NOMO-1 treated with dmso at 0.1 percent for 144 hours (cell line): ENCODE results near the gene C1orf116.

ENCODE experiments used
- DNase-seq: peaks from one replicate; lab custom pipeline; 2025; ENCODE audit not compliant: unreplicated experiment; lab: John Stamatoyannopoulos, UW

The C1orf116 gene

GRCh38 chr1:207000651-207001291 lies 31.8 kb downstream of the C1orf116 start:
- no peak for DNase-seq

GRCh38 chr1:206998816-206999215 lies 33.7 kb downstream of the C1orf116 start:
- DNase-seq: no peak

GRCh38 chr1:206992790-206993189 lies 39.8 kb downstream of the C1orf116 start:
- DNase-seq: no peak

GRCh38 chr1:206987873-206988272 lies 44.7 kb downstream of the C1orf116 start:
- no peak for DNase-seq

GRCh38 chr1:206986885-206987284 lies 45.7 kb downstream of the C1orf116 start:
- DNase-seq: no peak

- no peak for DNase-seq
Observed at GRCh38 chr1:206986402-206986801, 46.2 kb downstream of the C1orf116 start.

GRCh38 chr1:206985162-206985749 lies 47.3 kb downstream of the C1orf116 start:
- no peak for DNase-seq

- peak; percentile 10 for DNase-seq
Observed at GRCh38 chr1:206982216-206982615, 50.3 kb downstream of the C1orf116 start.

GRCh38 chr1:206979379-206980043 lies 53.0 kb downstream of the C1orf116 start:
- no peak for DNase-seq

- no peak for DNase-seq
Observed at GRCh38 chr1:206978259-206978658, 54.3 kb downstream of the C1orf116 start.

- no peak for DNase-seq
Observed at GRCh38 chr1:206975306-206975705, 57.2 kb downstream of the C1orf116 start.

GRCh38 chr1:206974140-206974539 lies 58.4 kb downstream of the C1orf116 start:
- DNase-seq: no peak

- DNase-seq: no peak
Observed at GRCh38 chr1:206972728-206973127, 59.8 kb downstream of the C1orf116 start.

- peak; percentile 85 for DNase-seq
Observed at GRCh38 chr1:206971029-206971655, 61.4 kb downstream of the C1orf116 start.

- no peak for DNase-seq
Observed at GRCh38 chr1:206970446-206970845, 62.1 kb downstream of the C1orf116 start, which contains the start of gene FCAMR. Gene FCAMR (minus strand): TSS chr1:206970460. CDS start chr1:206970125, 335 bp downstream.

- DNase-seq: no peak
Observed at GRCh38 chr1:206969090-206969489, 63.5 kb downstream of the C1orf116 start.
